ENCODE results near the gene CCT6A.
A peak's percentile ranks its signal among the peaks of the same experiment; 100 is the strongest.
"Not testable (repeated sequence)": the region's sequence is repeated elsewhere in the genome, so short reads cannot be mapped to it uniquely, and the experiment has no call there.

CCT6A gene

DNA sequence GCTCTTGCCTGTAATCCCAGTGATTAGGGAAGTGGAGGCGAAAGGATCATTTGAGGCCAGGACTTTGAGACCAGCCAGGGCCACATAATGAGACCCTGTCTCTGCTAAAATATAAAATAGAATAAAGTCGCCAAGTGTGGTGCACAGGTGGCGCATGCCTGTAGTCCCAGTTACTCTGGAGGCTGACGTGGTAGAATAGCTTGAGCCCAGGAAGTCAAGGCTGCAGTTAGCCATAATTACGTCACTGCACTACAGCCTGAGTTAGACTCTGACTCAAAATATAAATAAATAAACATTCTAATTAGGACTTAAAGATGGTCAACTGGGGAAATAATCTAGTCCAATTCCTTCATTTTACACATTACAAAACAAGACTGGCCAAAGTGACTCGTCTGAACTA lies 53.9 kb downstream of the CCT6A start:
- peak; percentile 35 for DNase-seq

DNA sequence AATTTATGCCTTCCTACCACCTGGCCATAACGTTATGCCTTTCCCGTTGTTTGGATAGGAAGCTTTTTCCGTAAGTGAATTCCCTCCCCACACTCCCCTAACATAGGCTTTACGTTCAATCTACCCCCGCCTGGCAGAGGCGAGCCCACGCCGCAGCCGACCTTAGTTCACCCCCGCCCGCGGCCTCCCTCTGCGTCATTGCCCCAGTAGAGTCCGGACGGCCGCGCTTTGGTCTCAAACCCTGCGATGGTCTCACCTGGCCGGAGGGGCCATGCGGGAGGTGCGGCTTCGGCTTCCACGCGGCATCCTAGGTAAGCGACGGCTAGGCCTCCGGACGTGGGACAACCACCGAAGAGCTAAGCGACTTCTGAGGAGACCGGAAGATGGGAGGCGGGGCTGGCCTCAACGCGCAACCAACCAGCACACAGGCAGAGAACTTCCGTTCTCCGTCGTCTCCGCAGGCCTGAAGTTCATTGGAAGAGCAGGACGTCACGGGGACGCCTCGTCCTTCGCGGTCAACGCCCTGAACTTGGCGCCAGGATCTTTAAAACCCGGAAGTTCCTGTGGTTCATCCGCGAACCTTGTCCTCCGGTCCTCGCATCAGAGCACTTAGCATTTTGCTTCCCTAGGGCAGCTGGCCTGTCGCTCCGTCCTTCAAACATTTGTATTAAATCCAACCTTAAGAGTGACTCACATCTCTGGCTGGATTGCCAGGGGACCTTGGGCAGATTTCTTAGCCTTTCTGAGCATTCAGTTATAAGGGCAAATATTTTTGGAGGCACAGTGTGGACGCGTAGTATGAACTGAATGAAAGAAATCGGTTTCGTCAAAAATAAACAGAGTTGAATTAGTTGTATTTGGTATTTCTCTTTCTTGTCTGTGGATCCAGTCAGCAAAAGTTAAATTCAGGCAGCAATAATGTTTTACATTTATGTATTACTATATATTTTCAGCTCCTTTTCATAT lies 54.8 kb downstream of the CCT6A start, which contains the start of gene CHCHD2:
CHCHD2 (minus strand) TSS at position 369 of the 966 bp plus-strand sequence; CDS start at position 306, 63 bp downstream.
- DNase-seq: peak; percentile 96

- DNase-seq: no peak
Observed at GRCh38 chr7:56107954-56108258, 56.3 kb downstream of the CCT6A start.

DNA sequence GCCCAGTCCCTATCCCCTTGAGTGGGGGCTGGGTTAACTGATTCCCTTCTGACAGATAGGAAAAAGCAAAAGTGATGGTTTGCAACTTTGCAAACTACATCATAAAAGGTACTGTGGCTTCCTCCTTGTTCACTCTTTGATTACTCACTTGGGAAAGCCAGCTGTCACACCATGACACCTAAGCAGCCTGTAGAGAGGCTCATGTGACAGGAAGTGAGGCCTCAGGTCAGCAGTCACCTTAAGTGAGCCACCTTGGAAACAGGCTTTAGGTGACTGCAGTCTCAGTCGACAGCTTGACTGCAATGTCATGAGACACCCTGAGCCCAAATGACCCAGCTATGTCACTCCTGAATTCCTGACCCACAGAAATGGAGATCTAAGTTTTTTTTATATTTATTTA lies 59.0 kb downstream of the CCT6A start:
- DNase-seq: peak; percentile 17

- DNase-seq: not testable (repeated sequence)
Observed at GRCh38 chr7:56112244-56112643, 60.7 kb downstream of the CCT6A start.

Data from stimulated activated CD4-positive, alpha-beta T cell treated with anti-CD3 and anti-CD28 coated beads, Interleukin-1b, Interleukin-23, amount 100 ng/mL, for 48 hours (primary cell).